Osteoblast (primary cell): ENCODE results near the gene MGMT. TPM values are rescaled to one million over a fixed set of nuclear protein-coding genes. Genes with fewer than 3 reads are reported as not detected.

Experiments used
- DNase-seq: peaks from one replicate; pipeline ENCODE4 v3.0.0; 2011; ENCODE audit warnings: low spot score, mixed read lengths; ENCODE audit not compliant: insufficient read length; ENCODE audit errors: missing footprints
- H2AFZ ChIP-seq: 2 replicates; pipeline ENCODE4 v1.6.0; 2011; ENCODE audit warnings: mild to moderate bottlenecking, low read length
- H3K27ac ChIP-seq: 2 replicates; pipeline ENCODE4 v1.5.1; 2011; ENCODE audit warnings: mild to moderate bottlenecking, low read depth, low read length, moderate library complexity
- H3K27me3 ChIP-seq: 2 replicates; pipeline ENCODE4 v1.6.0; 2012; ENCODE audit warnings: mild to moderate bottlenecking, control low read depth, inconsistent platforms, low read length, moderate library complexity; ENCODE audit not compliant: insufficient read depth
- H3K36me3 ChIP-seq: 2 replicates; pipeline ENCODE4 v1.5.1; 2011; ENCODE audit warnings: mild to moderate bottlenecking, low read length, control low read depth, moderate library complexity; ENCODE audit not compliant: insufficient read depth
- H3K4me1 ChIP-seq: 2 replicates; pipeline ENCODE4 v1.5.1; 2011; ENCODE audit warnings: mild to moderate bottlenecking, low read length, control low read depth, moderate library complexity; ENCODE audit not compliant: insufficient read depth
- H3K4me2 ChIP-seq: 2 replicates; pipeline ENCODE4 v1.6.0; 2011; ENCODE audit warnings: mild to moderate bottlenecking, low read length; ENCODE audit not compliant: insufficient read depth
- H3K4me3 ChIP-seq: fragments of 200-600 bp; sonication (generic); 3 replicates; pipeline ENCODE4 v1.5.1; 2012; ENCODE audit warnings: mild to moderate bottlenecking, low read length, inconsistent platforms; ENCODE audit not compliant: insufficient read depth
- H3K79me2 ChIP-seq: 2 replicates; pipeline ENCODE4 v1.6.0; 2012; ENCODE audit warnings: mild to moderate bottlenecking, low read length, control low read depth, inconsistent platforms; ENCODE audit not compliant: insufficient read depth
- H3K9me3 ChIP-seq: 2 replicates; pipeline ENCODE4 v1.5.1; 2011; ENCODE audit warnings: low read depth, low read length, control low read depth
- H4K20me1 ChIP-seq: 2 replicates; pipeline ENCODE4 v1.6.0; 2012; ENCODE audit warnings: mild to moderate bottlenecking, low read length, control low read depth; ENCODE audit not compliant: insufficient read depth
- CTCF ChIP-seq: IDR thresholded peaks from 2 replicates; pipeline ENCODE4 v1.5.1; 2011; ENCODE audit warnings: mild to moderate bottlenecking, low read depth, low read length, moderate library complexity; ENCODE audit errors: extremely low read depth
- total RNA-seq: library from RNA; depleted of rRNA; stranded (reverse); fragments of >200 nt; gene quantifications from 2 replicates; pipeline ENCODE4 v1.2.3, GENCODE V29; 2012

The MGMT gene
- total RNA-seq, 1 donor, result 21.0 TPM

GRCh38 chr10:129570185-129570584, 103.1 kb downstream of the MGMT start:
- TF ChIP-seq CTCF, result no peak
- H3K79me2 ChIP-seq, result no peaks in the 10 kb centered on the region
- H3K4me3 ChIP-seq, result no peak overlapping the region
- H2AFZ ChIP-seq, result no peak overlapping the region
- no peaks in the 10 kb centered on the region for H3K4me1 ChIP-seq
- DNase-seq, result no peak
- no peak overlapping the region for H3K27ac ChIP-seq
- H3K4me2 ChIP-seq, result no peak overlapping the region
- H3K36me3 ChIP-seq, result no peaks in the 10 kb centered on the region
- H3K27me3 ChIP-seq, result no peaks in the 10 kb centered on the region
- no peaks in the 10 kb centered on the region for H3K9me3 ChIP-seq
- H4K20me1 ChIP-seq, result peaks cover 2% of the 10 kb centered on the region

GRCh38 chr10:129579228-129579627, 112.2 kb downstream of the MGMT start:
- Histone ChIP-seq H3K27me3 (no peaks in the 10 kb centered on the region), H2AFZ (no peak overlapping the region), H3K79me2 (no peaks in the 10 kb centered on the region), H3K4me2 (no peak overlapping the region), H3K9me3 (no peaks in the 10 kb centered on the region), H3K4me3 (no peak overlapping the region), H3K27ac (no peak overlapping the region), H3K4me1 (no peaks in the 10 kb centered on the region), H3K36me3 (no peaks in the 10 kb centered on the region), H4K20me1 (no peaks in the 10 kb centered on the region)
- no peak for TF ChIP-seq CTCF
- no peak for DNase-seq

GRCh38 chr10:129580010-129580409, 113.0 kb downstream of the MGMT start:
- Histone ChIP-seq H3K36me3 (no peaks in the 10 kb centered on the region), H3K27ac (no peak overlapping the region), H4K20me1 (no peaks in the 10 kb centered on the region), H3K4me2 (no peak overlapping the region), H3K79me2 (no peaks in the 10 kb centered on the region), H3K27me3 (no peaks in the 10 kb centered on the region), H2AFZ (no peak overlapping the region), H3K4me3 (no peak overlapping the region), H3K4me1 (no peaks in the 10 kb centered on the region), H3K9me3 (no peaks in the 10 kb centered on the region)
- DNase-seq, result no peak
- no peak for TF ChIP-seq CTCF

GRCh38 chr10:129580901-129581300, 113.9 kb downstream of the MGMT start:
- H3K36me3 ChIP-seq, result no peaks in the 10 kb centered on the region
- H3K27me3 ChIP-seq, result no peaks in the 10 kb centered on the region
- H3K4me2 ChIP-seq, result no peak overlapping the region
- no peak overlapping the region for H3K27ac ChIP-seq
- H3K4me1 ChIP-seq, result no peaks in the 10 kb centered on the region
- no peaks in the 10 kb centered on the region for H3K79me2 ChIP-seq
- no peaks in the 10 kb centered on the region for H3K9me3 ChIP-seq
- H4K20me1 ChIP-seq, result no peaks in the 10 kb centered on the region
- DNase-seq, result no peak
- H2AFZ ChIP-seq, result no peak overlapping the region
- TF ChIP-seq CTCF, result no peak
- H3K4me3 ChIP-seq, result no peak overlapping the region
